IPS-15b (cell line): ENCODE results near the gene ADM.
A peak's percentile ranks its signal among the peaks of the same experiment; 100 is the strongest.

Experiments
- H3K27me3 ChIP-seq: one replicate; pipeline ENCODE4 v1.6.1; 2013; ENCODE audit warnings: low read length; ENCODE audit not compliant: control insufficient read depth, insufficient read depth
- H3K36me3 ChIP-seq: one replicate; pipeline ENCODE4 v1.6.1; 2013; ENCODE audit warnings: low read length; ENCODE audit not compliant: control insufficient read depth, insufficient read depth
- H3K4me1 ChIP-seq: one replicate; pipeline ENCODE4 v1.6.1; 2013; ENCODE audit warnings: mild to moderate bottlenecking, low read length; ENCODE audit not compliant: control insufficient read depth, insufficient read depth
- H3K4me3 ChIP-seq: one replicate; pipeline ENCODE4 v1.5.1; 2013; ENCODE audit warnings: low read depth, low read length
- H3K9ac ChIP-seq: one replicate; pipeline ENCODE4 v1.6.1; 2013; ENCODE audit warnings: low read depth, mild to moderate bottlenecking, low read length
- H3K9me3 ChIP-seq: one replicate; pipeline ENCODE4 v1.6.1; 2013; ENCODE audit warnings: mild to moderate bottlenecking, low read length; ENCODE audit not compliant: control insufficient read depth, insufficient read depth

ADM gene

DNA sequence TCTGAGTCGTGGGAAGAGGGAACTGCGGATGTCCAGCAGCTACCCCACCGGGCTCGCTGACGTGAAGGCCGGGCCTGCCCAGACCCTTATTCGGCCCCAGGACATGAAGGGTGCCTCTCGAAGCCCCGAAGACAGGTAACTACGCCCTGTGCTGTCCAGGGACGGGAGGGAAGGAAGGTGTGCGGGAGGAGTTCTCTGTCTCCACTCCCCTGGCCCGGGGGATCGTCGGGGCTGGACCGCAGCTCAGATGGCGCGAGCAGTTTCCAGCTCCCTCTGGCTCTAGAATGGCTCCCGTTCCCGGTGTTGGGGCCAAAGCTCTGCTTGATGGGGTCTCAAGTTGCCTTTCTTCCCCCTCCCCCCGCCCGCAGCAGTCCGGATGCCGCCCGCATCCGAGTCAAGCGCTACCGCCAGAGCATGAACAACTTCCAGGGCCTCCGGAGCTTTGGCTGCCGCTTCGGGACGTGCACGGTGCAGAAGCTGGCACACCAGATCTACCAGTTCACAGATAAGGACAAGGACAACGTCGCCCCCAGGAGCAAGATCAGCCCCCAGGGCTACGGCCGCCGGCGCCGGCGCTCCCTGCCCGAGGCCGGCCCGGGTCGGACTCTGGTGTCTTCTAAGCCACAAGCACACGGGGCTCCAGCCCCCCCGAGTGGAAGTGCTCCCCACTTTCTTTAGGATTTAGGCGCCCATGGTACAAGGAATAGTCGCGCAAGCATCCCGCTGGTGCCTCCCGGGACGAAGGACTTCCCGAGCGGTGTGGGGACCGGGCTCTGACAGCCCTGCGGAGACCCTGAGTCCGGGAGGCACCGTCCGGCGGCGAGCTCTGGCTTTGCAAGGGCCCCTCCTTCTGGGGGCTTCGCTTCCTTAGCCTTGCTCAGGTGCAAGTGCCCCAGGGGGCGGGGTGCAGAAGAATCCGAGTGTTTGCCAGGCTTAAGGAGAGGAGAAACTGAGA is 1.4 kb downstream of the ADM start:
- H3K36me3 ChIP-seq = peaks cover 7% of the 10 kb centered on the region
- H3K9ac ChIP-seq = peak overlapping the region; percentile 71
- peaks cover 59% of the 10 kb centered on the region for H3K27me3 ChIP-seq
- no peaks in the 10 kb centered on the region for H3K9me3 ChIP-seq
- peaks cover 32% of the 10 kb centered on the region for H3K4me1 ChIP-seq
- H3K4me3 ChIP-seq = peak overlapping the region; percentile 84

DNA sequence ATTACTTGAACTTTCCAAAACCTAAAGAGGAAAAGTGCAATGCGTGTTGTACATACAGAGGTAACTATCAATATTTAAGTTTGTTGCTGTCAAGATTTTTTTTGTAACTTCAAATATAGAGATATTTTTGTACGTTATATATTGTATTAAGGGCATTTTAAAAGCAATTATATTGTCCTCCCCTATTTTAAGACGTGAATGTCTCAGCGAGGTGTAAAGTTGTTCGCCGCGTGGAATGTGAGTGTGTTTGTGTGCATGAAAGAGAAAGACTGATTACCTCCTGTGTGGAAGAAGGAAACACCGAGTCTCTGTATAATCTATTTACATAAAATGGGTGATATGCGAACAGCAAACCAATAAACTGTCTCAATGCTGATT is 2.1 kb downstream of the ADM start:
- Histone ChIP-seq H3K36me3 (peaks cover 7% of the 10 kb centered on the region), H3K4me3 (peak overlapping the region; percentile 84), H3K4me1 (peaks cover 28% of the 10 kb centered on the region), H3K27me3 (peaks cover 52% of the 10 kb centered on the region), H3K9me3 (no peaks in the 10 kb centered on the region), H3K9ac (no peak overlapping the region)

DNA sequence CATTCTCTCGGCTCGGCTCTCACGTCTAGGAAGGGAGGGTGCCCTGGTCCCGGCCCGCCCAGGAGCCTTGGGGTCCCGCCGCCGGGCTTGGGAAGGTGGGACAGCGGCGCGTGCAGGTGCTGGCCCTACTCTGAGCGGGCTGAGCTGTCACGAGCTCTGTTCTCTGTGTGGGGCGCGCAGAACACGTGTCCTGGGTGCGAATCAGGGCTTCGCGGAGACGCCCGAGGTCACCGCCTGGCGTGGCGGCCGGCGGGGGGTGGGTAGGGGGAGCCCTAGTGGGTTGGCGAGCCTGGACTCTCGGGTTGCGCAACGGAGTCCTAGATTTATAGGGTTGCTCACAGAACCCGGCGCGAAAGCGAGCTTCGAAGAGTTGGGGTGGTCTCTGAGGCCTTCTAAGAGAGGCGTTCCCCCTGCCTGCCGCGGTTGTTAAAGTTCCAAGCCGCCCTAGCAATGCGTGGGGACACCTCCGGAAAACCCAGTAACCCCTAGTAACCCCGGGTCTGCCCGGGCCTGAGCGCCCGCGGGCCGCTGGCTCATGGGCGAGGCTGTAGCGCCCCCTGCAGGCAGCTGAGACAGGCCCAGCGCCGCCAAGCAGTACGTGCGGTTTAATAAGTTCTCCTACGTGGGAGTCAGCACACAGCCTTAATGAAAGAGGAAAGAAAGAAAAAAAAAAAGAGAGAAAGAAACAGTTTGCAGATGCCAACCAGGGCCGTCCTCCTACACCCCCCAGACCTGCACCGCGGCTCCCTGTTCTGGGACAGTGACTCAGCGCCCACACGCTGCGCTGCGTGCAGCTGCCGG is 2.7 kb downstream of the ADM start:
- peaks cover 46% of the 10 kb centered on the region for H3K27me3 ChIP-seq
- H3K36me3 ChIP-seq = peaks cover 7% of the 10 kb centered on the region
- peak overlapping the region; percentile 57 for H3K9ac ChIP-seq
- H3K4me1 ChIP-seq = peaks cover 23% of the 10 kb centered on the region
- no peaks in the 10 kb centered on the region for H3K9me3 ChIP-seq
- H3K4me3 ChIP-seq = peak overlapping the region; percentile 84

DNA sequence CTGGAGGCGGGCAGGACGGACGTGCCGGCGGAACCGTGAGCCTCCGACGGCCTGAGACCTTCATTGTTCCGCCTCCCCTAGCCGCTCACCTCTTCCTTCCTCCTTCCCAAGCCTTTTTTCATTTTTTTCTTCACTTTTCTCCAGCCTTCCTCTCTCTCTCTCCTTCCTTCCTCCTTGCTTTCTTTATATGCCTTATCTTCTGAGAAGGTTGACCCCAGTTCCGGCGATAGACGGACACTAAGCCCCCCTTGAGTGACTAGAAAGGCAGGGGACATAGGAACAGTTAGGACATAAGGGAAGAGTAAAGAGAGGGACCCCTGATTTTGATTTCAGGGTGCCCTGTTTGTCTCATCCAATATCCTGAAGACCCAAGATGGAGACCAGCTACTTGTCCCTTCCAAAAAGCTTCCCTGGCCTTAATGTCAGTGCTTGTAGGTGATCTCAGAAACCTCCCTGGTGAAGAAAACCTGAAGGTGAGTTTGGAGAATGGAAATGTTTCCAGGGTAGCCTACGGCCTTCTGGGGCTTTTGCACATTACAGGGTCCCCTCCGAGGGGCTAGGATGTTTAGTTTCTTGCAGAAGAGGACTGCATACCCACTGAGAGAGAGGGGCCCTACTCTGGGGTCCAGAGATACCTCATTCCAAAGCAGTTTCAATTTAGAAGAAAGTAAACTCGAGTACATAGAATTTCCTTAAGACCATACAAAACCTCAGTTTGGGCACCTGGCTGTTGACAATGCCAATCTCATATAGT is 3.5 kb downstream of the ADM start:
- H3K36me3 ChIP-seq = peaks cover 7% of the 10 kb centered on the region
- peak overlapping the region; percentile 84 for H3K4me3 ChIP-seq
- peaks cover 23% of the 10 kb centered on the region for H3K4me1 ChIP-seq
- H3K27me3 ChIP-seq = peaks cover 38% of the 10 kb centered on the region
- no peaks in the 10 kb centered on the region for H3K9me3 ChIP-seq
- H3K9ac ChIP-seq = peak overlapping the region; percentile 49

DNA sequence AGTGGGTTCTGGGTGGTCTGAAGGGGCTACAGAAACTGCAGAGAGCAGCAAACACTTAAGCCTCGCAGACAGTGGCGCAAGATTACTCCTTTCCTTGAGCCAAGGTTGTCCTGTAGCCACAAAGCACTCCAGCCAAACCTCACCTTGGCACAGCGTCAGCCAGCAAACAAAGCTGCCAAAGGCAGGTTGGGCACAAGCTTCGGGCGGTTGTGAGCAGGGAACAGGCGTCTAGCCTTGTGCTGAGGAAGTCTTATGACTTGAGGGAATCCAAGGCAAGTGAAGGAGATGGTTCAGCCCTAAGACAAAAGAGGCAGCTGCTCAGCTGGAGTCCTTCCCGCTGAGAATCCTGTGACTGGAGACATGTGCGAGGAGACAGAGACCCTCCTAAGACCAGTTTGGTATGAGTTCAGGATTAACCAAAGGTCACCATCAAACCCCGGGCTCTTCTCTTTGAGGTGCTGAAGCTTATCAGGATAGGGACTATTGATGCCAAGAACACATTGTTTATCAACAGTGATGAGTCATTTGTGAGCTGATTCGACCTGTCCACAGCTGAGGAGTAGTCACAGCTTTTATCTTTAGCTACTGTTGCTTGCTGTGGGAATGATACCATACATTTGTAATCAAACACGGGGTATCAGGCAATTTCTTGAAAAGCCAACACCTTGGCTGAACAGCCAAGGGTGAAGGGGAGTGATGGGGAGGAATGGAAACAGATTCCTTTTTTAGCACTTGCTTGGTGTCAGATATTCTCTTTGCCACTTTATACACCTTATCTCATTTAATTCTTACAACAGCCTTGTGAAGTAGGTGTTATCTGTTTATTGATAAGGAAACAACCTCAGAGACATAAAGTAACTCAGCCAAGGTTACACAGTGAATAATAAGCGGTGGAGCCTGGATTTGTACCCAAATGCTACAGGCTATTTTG is 4.6 kb downstream of the ADM start:
- H3K36me3 ChIP-seq = peaks cover 7% of the 10 kb centered on the region
- peak overlapping the region; percentile 12 for H3K4me3 ChIP-seq
- H3K27me3 ChIP-seq = peaks cover 29% of the 10 kb centered on the region
- H3K9me3 ChIP-seq = no peaks in the 10 kb centered on the region
- peaks cover 23% of the 10 kb centered on the region for H3K4me1 ChIP-seq
- no peak overlapping the region for H3K9ac ChIP-seq

DNA sequence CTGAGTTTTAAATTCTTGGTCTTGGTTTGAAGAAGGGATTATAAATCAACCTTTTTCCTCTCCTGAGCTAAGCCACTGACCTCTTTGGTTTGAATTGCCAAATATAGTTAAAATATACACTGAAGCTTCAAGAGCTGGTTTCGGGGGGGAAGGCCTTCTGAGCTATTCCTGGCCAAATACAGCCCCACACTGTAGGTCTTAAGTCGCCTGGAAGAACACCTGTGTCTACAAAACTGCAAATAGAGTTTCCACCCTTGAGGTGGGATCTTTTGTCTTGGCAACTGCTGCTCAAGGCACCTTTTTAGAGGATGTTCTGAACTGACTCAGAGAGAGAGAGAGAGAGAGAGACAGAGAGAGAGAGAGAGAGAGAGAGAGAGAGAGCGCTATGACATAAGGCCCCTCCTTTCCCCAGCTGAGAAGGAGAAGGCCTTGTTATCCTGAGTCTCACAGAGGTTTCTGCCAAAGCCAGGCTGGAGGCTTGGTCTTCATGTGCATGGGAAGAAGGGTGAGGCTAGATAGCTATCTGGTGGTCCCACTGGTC is 5.5 kb downstream of the ADM start:
- Histone ChIP-seq H3K9me3 (no peaks in the 10 kb centered on the region), H3K27me3 (peaks cover 25% of the 10 kb centered on the region), H3K9ac (no peak overlapping the region), H3K4me3 (no peak overlapping the region), H3K36me3 (peaks cover 7% of the 10 kb centered on the region), H3K4me1 (peaks cover 23% of the 10 kb centered on the region)

DNA sequence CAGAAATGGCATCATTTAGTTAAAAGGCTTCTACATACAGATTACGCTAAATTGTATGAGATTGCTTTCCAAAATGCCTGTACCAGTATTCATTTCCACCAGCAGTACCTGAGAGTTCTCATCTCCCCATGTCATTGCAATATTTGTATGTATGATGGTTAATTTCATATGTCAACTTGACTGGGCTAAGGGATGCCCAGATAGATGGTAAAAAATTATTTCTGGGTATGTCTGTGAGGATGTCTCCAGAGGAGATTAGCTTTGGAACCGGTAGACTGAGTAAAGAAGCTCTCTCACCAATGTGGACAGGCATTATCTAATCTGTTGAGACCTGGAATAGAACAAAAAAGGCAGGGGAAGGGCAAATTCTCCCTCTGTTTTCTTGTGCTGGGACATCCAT is 6.9 kb downstream of the ADM start:
- no peak overlapping the region for H3K9ac ChIP-seq
- H3K36me3 ChIP-seq = peaks cover 2% of the 10 kb centered on the region
- no peak overlapping the region for H3K4me3 ChIP-seq
- H3K4me1 ChIP-seq = peaks cover 23% of the 10 kb centered on the region
- H3K27me3 ChIP-seq = peaks cover 11% of the 10 kb centered on the region
- no peaks in the 10 kb centered on the region for H3K9me3 ChIP-seq

DNA sequence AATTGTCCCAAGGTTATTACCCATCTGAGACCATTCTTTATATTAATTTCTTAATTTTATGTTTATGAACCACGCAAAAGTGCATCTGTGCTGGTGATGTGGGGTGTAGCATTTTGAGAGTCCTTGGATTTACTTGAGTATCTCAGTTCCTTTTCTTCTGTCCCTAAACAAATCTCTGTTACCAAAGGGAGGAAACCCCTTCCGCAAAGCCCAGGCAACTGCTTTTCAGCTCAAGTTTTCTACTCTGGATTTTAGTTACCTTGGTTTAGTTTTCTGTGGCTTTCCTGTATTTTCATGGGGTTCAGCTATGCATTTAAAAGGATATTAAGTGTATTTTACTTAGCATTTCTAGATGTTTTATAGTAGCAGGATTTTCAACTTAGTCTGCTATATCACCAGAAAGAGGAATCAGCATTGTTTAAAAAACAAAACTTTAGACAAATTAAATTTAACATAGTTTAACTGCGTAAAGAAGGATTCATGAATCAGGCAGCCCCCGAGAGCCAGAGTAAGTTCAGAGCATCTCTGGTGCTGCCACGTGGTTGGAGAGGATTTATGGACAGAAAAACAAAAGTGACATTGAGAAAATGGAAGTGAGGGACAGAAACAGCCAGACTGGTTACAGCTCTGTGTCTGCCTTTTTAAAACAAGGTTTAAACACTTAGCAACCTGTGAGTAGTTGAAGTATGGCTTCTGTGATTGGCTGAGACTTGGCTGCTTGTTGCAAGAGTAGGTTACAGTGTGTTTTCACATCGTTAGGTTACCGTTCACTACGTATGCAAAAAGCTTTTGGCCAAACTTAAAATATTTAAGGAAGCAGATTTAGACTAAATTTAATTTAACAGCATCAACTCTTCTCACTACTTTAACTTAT is 9.6 kb downstream of the ADM start:
- Histone ChIP-seq H3K27me3 (no peaks in the 10 kb centered on the region), H3K4me3 (no peak overlapping the region), H3K36me3 (no peaks in the 10 kb centered on the region), H3K9ac (no peak overlapping the region), H3K9me3 (no peaks in the 10 kb centered on the region), H3K4me1 (peaks cover 13% of the 10 kb centered on the region)

DNA sequence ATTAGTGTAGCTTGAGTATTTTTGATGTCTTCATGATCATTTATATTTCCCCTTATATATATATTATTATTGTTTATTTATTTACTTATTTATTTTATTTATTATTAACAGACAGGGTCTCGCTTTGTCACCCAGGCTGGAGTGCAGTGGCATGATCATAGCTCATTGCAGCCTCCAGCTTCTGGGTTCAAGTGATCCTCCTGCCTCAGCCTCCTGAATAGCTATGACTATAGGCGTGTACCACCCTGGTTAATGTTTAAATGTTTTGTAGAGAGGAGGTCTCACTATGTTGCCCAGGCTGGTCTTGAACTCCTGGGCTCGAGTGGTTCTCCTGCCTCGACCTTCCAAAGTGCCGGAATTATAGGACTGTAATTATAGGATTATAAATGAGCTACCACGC is 10.2 kb downstream of the ADM start:
- no peak overlapping the region for H3K9ac ChIP-seq
- H3K27me3 ChIP-seq = no peaks in the 10 kb centered on the region
- no peaks in the 10 kb centered on the region for H3K36me3 ChIP-seq
- no peak overlapping the region for H3K4me3 ChIP-seq
- no peaks in the 10 kb centered on the region for H3K9me3 ChIP-seq
- peaks cover 9% of the 10 kb centered on the region for H3K4me1 ChIP-seq

DNA sequence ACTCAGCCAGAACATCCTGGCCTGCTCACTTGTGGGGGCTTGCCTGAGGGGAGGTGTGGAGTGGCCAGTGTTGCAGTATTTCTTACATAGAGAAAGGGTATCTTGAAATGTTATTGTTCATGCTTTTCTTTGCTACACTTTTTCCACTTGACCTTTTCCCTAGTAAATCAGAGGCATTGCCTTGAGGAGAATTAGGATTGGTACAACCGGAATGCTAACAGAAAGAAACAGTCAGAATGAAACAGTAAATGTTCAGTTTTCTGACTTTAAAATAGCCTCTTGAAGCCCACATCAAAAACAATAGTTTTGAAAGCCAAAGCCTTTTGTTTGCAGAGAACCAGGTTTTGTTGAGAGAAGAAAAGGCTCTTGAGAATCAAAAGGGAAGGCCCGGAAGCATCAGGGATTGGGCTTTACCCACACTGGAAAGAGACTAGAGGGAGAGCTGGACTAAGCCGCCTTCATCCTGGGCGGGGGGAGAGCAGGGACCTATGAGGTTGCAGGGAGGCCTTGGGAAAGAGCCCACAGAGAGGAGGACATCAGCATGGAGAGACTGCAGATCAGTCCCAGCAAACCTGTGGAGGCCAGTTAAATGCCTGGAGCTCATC is 12.4 kb downstream of the ADM start:
- no peaks in the 10 kb centered on the region for H3K9me3 ChIP-seq
- H3K9ac ChIP-seq = no peak overlapping the region
- peaks cover 7% of the 10 kb centered on the region for H3K4me1 ChIP-seq
- no peaks in the 10 kb centered on the region for H3K36me3 ChIP-seq
- no peaks in the 10 kb centered on the region for H3K27me3 ChIP-seq
- H3K4me3 ChIP-seq = no peak overlapping the region
